ENCODE results near the gene VPREB3.

The VPREB3 gene

GRCh38 chr22:23722724-23723123 is 31.5 kb downstream of the VPREB3 start:
- no peak for ATAC-seq

- ATAC-seq, result no peak
Observed at GRCh38 chr22:23722160-23722559, 32.1 kb downstream of the VPREB3 start.

- ATAC-seq, result no peak
Observed at GRCh38 chr22:23720855-23721254, 33.4 kb downstream of the VPREB3 start.

GRCh38 chr22:23718371-23719165 is 35.7 kb downstream of the VPREB3 start:
- ATAC-seq, result no peak

- peak; percentile 94 to 96 for ATAC-seq
Observed at GRCh38 chr22:23716811-23717801, 37.1 kb downstream of the VPREB3 start.

GRCh38 chr22:23715806-23716375 is 38.3 kb downstream of the VPREB3 start:
- ATAC-seq, result no peak

GRCh38 chr22:23714596-23715578 is 39.3 kb downstream of the VPREB3 start:
- no peak for ATAC-seq

GRCh38 chr22:23713696-23714595 is 40.3 kb downstream of the VPREB3 start:
- ATAC-seq, result no peak

- ATAC-seq, result no peak
Observed at GRCh38 chr22:23712256-23712655, 42.0 kb downstream of the VPREB3 start.

GRCh38 chr22:23709107-23709506 is 45.1 kb downstream of the VPREB3 start:
- ATAC-seq, result no peak

GRCh38 chr22:23708270-23708669 is 46.0 kb downstream of the VPREB3 start:
- peak; percentile 56 to 63 for ATAC-seq

- ATAC-seq, result peak; percentile 55 to 63
Observed at GRCh38 chr22:23705358-23705757, 48.9 kb downstream of the VPREB3 start.

GRCh38 chr22:23704829-23705228 is 49.4 kb downstream of the VPREB3 start:
- peak; percentile 61 to 74 for ATAC-seq

GRCh38 chr22:23704062-23704461 is 50.2 kb downstream of the VPREB3 start:
- no peak for ATAC-seq
